K562 (cell line): Measurements from ENCODE around the gene EFCAB13. TPM values are rescaled to one million over a fixed set of nuclear protein-coding genes. Genes with fewer than 3 reads are reported as not detected.

Source experiments
- JUNB ChIP-seq: fragments of 450-650 bp; formaldehyde crosslinking; conservative IDR thresholded peaks from 2 replicates; pipeline ENCODE4 v1.4.0; 2020; ENCODE audit warnings: mild to moderate bottlenecking
- KAT8 ChIP-seq: fragments of 450-650 bp; IDR thresholded peaks from 2 replicates; pipeline ENCODE4 v1.6.1; 2016; ENCODE audit warnings: low read depth, mild to moderate bottlenecking
- KLF13 ChIP-seq: fragments of 450-650 bp; IDR thresholded peaks from 2 replicates; pipeline ENCODE4 v1.6.1; 2016; ENCODE audit warnings: missing genetic modification characterization, low read depth, mild to moderate bottlenecking, missing compliant biosample characterization, moderate library complexity, borderline replicate concordance
- NFATC3 ChIP-seq: fragments of 450-650 bp; IDR thresholded peaks from 2 replicates; pipeline ENCODE4 v1.6.1; 2017; ENCODE audit warnings: mild to moderate bottlenecking
- RREB1 ChIP-seq: fragments of 250-450 bp; sonication (Bioruptor Pico); IDR thresholded peaks from 2 replicates; pipeline ENCODE4 v1.4.0; 2020
- SRSF9 ChIP-seq: fragments of 200-400 bp; formaldehyde crosslinking; IDR thresholded peaks from 2 replicates; pipeline ENCODE4 v1.6.1; 2017; ENCODE audit warnings: low read depth, low read length, borderline replicate concordance
- THRA ChIP-seq: fragments of 450-650 bp; IDR thresholded peaks from 2 replicates; pipeline ENCODE4 v1.6.1; 2017; ENCODE audit warnings: mild to moderate bottlenecking, moderate library complexity
- ZFP1 ChIP-seq: fragments of 450-650 bp; formaldehyde crosslinking; IDR thresholded peaks from 2 replicates; pipeline ENCODE4 v1.4.0; 2020; ENCODE audit warnings: mild to moderate bottlenecking, mixed read lengths
- ZNF444 ChIP-seq: fragments of 250-450 bp; sonication (Bioruptor Pico); IDR thresholded peaks from 2 replicates; pipeline ENCODE4 v1.4.0; 2020; ENCODE audit warnings: mild to moderate bottlenecking, moderate library complexity
- polyA plus RNA-seq, 8 experiments: library from polyadenylated mRNA; depleted of rRNA in 4 of 8; stranded (reverse) in 5 of 8; unstranded in 3 of 8; fragments of >200 nt; fragmentation: Nextera tagmentation in 2 of 8; fragmentation: Illumina TruSeq in 1 of 8; extraction: Ambion mirVana in 2 of 8; extraction: Trizol in 1 of 8; gene quantifications; 2 replicates each; pipeline versions ENCODE4 v1.2.1 to v1.2.3, GENCODE V29; 2011 to 2014; ENCODE audit warnings: inconsistent platforms in 1 of 8, missing spikeins in 1 of 8
- total RNA-seq, 7 experiments: library from RNA; depleted of rRNA in 6 of 7; stranded (reverse); fragments of >200 nt in 6 of 7; fragmentation: Illumina TruSeq in 2 of 7; extraction: Trizol in 2 of 7; gene quantifications; 2 replicates each; pipeline versions ENCODE4 v1.2.1 to v1.2.3, GENCODE V29; 2011 to 2021; ENCODE audit warnings: low replicate concordance in 1 of 7
- TF ChIP-seq, protein P1 (sequence below): sonication (generic); formaldehyde crosslinking; IDR thresholded peaks from 2 replicates; pipeline ENCODE4 v1.8.0; 2022; ENCODE audit warnings: mild to moderate bottlenecking, missing genetic modification reagents
- TF ChIP-seq, protein P2 (sequence below): fragments of 200-800 bp; sonication (Bioruptor generic); IDR thresholded peaks from 2 replicates; pipeline ENCODE4 v1.6.1; 2016; ENCODE audit warnings: missing genetic modification characterization, missing compliant biosample characterization

Gene EFCAB13
- total and polyA plus RNA-seq, 9 of the 15 experiments (the other 6 are each of a cell fraction or from before 2014, with no cell fraction given) = 0.32 to 1.3 (median 0.95) TPM

GRCh38 chr17:47291242-47291873 lies 32.4 kb upstream of the EFCAB13 start (continued):
- TF ChIP-seq, protein P1, sequence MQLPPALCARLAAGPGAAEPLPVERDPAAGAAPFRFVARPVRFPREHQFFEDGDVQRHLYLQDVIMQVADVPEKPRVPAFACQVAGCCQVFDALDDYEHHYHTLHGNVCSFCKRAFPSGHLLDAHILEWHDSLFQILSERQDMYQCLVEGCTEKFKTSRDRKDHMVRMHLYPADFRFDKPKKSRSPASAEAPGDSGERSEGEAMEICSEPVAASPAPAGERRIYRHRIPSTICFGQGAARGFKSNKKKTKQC (CRISPR knock-in tag) = no peak
- TF ChIP-seq NFATC3 = no peak
- TF ChIP-seq ZNF444 (CRISPR knock-in tag) = no peak
- no peak for TF ChIP-seq KAT8
- TF ChIP-seq, protein P2, sequence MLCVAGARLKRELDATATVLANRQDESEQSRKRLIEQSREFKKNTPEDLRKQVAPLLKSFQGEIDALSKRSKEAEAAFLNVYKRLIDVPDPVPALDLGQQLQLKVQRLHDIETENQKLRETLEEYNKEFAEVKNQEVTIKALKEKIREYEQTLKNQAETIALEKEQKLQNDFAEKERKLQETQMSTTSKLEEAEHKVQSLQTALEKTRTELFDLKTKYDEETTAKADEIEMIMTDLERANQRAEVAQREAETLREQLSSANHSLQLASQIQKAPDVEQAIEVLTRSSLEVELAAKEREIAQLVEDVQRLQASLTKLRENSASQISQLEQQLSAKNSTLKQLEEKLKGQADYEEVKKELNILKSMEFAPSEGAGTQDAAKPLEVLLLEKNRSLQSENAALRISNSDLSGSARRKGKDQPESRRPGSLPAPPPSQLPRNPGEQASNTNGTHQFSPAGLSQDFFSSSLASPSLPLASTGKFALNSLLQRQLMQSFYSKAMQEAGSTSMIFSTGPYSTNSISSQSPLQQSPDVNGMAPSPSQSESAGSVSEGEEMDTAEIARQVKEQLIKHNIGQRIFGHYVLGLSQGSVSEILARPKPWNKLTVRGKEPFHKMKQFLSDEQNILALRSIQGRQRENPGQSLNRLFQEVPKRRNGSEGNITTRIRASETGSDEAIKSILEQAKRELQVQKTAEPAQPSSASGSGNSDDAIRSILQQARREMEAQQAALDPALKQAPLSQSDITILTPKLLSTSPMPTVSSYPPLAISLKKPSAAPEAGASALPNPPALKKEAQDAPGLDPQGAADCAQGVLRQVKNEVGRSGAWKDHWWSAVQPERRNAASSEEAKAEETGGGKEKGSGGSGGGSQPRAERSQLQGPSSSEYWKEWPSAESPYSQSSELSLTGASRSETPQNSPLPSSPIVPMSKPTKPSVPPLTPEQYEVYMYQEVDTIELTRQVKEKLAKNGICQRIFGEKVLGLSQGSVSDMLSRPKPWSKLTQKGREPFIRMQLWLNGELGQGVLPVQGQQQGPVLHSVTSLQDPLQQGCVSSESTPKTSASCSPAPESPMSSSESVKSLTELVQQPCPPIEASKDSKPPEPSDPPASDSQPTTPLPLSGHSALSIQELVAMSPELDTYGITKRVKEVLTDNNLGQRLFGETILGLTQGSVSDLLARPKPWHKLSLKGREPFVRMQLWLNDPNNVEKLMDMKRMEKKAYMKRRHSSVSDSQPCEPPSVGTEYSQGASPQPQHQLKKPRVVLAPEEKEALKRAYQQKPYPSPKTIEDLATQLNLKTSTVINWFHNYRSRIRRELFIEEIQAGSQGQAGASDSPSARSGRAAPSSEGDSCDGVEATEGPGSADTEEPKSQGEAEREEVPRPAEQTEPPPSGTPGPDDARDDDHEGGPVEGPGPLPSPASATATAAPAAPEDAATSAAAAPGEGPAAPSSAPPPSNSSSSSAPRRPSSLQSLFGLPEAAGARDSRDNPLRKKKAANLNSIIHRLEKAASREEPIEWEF (CRISPR knock-in tag) = no peak
- no peak for TF ChIP-seq THRA
- no peak for TF ChIP-seq JUNB (CRISPR knock-in tag)
- TF ChIP-seq SRSF9 = no peak
- TF ChIP-seq KLF13 (tag) = no peak
- TF ChIP-seq RREB1 = no peak
- no peak for TF ChIP-seq ZFP1 (CRISPR knock-in tag)
